NOMO-1 (cell line): ENCODE measurements around the gene KRTAP10-9.
"Not testable (repeated sequence)": the region's sequence is repeated elsewhere in the genome, so short reads cannot be mapped to it uniquely, and the experiment has no call there.

ENCODE experiments used
- DNase-seq, 2 experiments: peaks; one replicate each; lab custom pipeline; 2025; ENCODE audit not compliant: unreplicated experiment in 2 of 2; lab: John Stamatoyannopoulos, UW

The KRTAP10-9 gene

GRCh38 chr21:44594406-44594916, 32.4 kb upstream of the KRTAP10-9 start:
- DNase-seq = no peak

DNA sequence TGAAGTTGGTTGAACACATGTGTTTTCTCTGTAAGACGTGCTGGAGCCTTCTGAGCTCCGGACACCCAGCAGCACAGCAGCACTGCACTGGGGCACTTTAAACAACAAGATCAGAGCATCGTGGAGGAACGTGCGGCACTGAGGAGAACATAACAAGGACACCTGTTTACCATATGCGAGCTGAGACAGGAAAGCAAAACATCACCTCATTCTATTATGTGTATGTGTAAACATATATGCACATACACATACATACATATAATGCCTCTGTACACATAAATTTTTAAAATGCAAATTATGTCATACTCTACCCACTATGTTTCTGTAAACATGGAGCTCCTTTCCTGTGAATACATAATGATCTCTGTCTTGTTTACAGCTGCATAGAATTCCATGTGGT, 31.4 kb upstream of the KRTAP10-9 start:
- no peak for DNase-seq

DNA sequence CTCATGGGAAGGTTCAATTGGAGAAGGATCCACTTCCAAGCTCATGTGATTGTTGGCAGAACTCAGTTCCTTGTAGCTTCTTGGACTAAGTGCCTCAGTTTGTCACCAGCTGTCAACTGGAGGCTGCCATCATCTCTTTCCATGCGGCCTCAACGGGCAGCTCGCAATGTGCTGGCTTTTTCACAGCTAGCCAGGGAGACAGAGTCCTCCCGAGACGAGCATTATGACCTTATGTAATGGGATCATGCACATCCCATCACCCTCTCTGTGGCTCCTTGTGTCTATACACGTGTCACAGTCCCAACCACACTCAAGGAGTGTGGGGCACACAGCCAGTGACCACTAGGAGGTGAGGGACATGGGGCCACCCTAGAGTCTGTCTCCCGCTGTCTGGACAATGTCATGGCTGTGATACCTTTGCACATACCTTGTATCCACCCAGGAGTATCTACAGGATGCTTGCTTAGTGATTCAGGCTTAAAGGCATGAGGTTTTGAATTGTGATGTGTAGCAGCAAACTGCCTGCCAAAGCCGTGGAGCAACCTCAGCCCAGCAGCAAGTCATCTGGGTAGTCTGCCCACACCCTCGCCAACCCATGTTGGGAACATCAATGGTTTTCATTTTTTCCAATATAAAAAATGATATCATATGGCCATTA, 30.7 kb upstream of the KRTAP10-9 start:
- DNase-seq = no peak

- DNase-seq = no peak
These were observed 28.8 kb upstream of the KRTAP10-9 start for GRCh38 chr21:44598061-44598460.

- DNase-seq = no peak
These were observed 27.4 kb upstream of the KRTAP10-9 start for GRCh38 chr21:44599264-44600029.

DNA sequence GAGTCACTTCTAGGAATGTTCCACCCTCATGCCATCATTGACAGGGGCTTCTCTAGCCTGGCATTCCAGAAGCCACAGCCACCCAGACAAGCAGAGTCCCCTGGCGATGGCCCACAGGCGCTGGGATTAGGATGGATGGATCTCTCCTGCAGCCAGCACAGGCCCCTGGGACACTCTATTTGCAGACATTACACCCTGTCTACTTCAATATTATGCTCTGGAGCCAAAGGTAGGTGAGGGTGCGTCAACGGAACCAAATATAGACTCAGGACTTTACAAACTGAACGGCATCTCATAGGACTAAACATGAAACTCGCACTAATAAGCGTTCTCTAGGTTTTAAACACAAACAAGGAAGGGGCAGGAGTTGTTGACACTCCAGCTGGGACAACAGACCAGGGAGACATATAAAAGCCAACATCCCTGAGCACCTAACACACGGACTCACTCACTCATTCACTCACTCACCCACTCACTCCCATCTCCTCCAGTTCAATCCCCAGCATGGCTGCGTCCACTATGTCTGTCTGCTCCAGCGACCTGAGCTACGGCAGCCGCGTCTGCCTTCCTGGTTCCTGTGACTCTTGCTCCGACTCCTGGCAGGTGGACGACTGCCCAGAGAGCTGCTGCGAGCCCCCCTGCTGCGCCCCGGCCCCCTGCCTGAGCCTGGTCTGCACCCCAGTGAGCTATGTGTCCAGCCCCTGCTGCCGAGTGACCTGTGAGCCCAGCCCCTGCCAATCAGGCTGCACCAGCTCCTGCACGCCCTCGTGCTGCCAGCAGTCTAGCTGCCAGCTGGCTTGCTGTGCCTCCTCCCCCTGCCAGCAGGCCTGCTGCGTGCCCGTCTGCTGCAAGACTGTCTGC, 26.5 kb upstream of the KRTAP10-9 start, which contains the start of gene KRTAP10-7:
TSS of gene KRTAP10-7 (plus strand) at position 480 of the 861 bp plus-strand sequence. CDS start at position 505, 25 bp downstream.
- DNase-seq = not testable (repeated sequence)

- DNase-seq = not testable (repeated sequence)
These were observed 25.8 kb upstream of the KRTAP10-9 start for GRCh38 chr21:44601091-44601490.

DNA sequence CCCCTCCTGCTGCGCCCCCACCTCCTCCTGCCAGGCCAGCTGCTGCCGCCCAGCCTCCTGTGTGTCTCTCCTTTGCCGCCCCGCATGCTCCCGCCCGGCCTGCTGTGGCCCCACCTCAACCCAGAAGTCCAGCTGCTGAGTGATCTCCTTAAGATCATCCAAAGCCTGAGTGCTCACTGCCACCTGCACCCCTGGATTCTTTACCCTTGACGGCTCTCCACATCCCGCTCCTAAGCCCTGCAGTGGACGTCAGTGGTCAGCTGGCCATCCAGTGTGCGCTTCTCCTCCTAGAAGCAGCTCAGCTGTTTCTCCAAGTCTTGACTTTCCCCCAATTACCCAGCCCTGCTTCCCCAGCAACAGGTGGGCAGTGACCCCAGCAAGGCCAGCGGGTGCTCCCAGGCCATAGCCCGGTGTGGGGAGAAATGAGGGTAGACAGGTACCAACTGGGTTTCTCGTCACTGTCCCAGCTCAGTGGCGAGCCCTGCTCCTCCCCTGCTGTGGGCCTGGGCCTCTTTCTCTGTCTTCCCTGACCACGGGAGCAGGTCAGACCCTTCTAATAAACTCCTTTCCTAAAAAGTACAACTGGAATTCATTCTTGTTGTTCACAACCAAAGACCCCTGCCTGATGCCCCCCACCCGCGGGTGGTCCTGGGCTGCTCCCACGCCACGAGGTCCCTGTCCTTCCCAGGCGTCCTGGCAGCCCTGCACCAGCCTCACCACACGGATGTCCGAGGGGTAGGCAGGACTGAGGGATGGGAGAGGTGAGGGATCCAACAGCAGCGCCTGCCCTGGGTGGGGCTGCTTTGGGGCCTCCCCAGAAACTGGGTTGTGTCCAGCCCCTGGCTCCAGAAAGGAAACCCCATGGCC, 25.1 kb upstream of the KRTAP10-9 start:
- DNase-seq = no peak

DNA sequence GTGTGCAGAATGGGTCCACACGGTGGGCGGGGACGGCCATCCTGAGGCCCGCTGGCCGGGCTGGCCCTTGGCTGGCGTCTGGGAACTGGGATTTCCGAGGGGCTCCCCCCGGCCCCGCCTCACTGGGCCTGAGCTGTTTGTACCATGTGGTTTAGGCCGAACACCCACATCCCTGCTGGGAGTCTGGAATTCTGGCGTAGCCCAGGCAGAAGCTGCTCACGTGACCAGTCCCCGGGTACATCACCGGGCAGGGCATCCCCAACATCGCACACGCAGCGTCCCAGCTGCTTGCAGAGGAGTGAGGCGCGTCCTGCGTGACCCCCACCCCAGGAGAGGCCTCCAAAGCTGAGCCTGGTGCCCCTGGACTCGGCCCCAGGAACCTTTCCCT, 24.4 kb upstream of the KRTAP10-9 start:
- DNase-seq = no peak

GRCh38 chr21:44603109-44603875, 23.6 kb upstream of the KRTAP10-9 start:
- DNase-seq = no peak

GRCh38 chr21:44603911-44604310, 23.0 kb upstream of the KRTAP10-9 start:
- DNase-seq = no peak

- no peak for DNase-seq
These were observed 20.4 kb upstream of the KRTAP10-9 start for GRCh38 chr21:44606495-44606894.

DNA sequence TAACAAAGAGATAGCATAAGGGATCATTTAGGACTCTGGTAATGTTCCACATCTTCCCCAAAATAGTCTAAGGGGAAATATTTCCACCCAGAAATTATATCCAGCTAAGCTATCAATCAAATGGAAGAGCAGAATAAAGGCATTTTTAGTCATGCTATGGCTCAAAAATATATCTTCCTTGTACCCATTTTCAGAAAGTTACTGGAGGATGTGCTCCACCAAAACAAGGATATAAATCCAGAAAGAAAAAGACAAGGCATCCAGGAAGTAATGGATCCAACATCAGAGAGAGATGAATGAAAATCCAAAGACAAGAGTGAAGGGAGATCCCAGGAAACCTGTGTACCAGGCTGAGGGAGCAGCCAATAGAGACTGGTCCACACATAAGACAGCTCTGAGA, 17.7 kb upstream of the KRTAP10-9 start:
- no peak for DNase-seq

- not testable (repeated sequence) for DNase-seq
These were observed 16.6 kb upstream of the KRTAP10-9 start for GRCh38 chr21:44610157-44610843.

- no peak for DNase-seq
These were observed 15.3 kb upstream of the KRTAP10-9 start for GRCh38 chr21:44611551-44611950.

- no peak for DNase-seq
These were observed 14.8 kb upstream of the KRTAP10-9 start, which contains the start of gene KRTAP10-8 for GRCh38 chr21:44612029-44612486. TSS of gene KRTAP10-8 (plus strand) at chr21:44612079. CDS start at chr21:44612101, 22 bp downstream.

DNA sequence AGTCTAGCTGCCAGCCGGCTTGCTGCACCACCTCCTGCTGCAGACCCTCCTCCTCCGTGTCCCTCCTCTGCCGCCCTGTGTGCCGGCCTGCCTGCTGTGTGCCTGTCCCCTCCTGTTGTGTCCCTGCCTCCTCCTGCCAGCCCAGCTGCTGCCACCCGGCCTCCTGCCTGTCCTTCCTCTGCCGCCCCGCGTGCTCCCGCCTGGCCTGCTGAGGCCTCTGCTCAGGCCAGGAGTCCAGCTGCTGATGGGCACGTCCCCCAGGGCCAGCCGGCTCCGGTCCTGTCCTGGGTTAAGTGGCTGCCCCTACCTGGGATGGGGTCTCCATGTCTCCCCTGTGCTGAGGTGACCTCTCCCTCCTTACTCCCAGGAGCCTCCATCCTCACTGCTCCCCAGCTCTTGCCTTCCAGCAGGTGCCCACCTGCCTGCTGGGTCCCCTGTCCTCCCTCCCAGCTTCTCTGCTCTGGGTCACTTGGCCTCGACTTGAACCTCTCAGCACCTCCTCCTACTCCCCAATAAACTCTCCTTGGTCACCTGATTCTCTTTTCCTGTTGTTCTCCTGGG, 14.1 kb upstream of the KRTAP10-9 start:
- DNase-seq = no peak
